Activated T-cell treated with anti-CD3 and anti-CD28 coated beads, Interleukin-2, amount 50 U/mL, for 24 hours (primary cell): Measurements from ENCODE around the gene GUCA2B.

Experiments
- DNase-seq: peaks from one replicate; pipeline ENCODE4 v3.0.0-alpha.2; 2020
- H3K27ac Mint-ChIP-seq: 2 replicates; pipeline ENCODE4 v1.8.0; 2020; ENCODE audit warnings: mild to moderate bottlenecking, mixed read lengths
- H3K27me3 Mint-ChIP-seq: 2 replicates; pipeline ENCODE4 v1.8.0; 2020; ENCODE audit warnings: mixed read lengths
- H3K36me3 Mint-ChIP-seq: 2 replicates; pipeline ENCODE4 v1.8.0; 2020; ENCODE audit warnings: low read depth, mixed read lengths
- H3K4me1 Mint-ChIP-seq: 2 replicates; pipeline ENCODE4 v1.8.0; 2020; ENCODE audit warnings: low read depth, mixed read lengths
- H3K4me3 Mint-ChIP-seq: 2 replicates; pipeline ENCODE4 v1.8.0; 2020; ENCODE audit warnings: mild to moderate bottlenecking, moderate library complexity, mixed read lengths
- H3K9me3 Mint-ChIP-seq: 2 replicates; pipeline ENCODE4 v1.8.0; 2020; ENCODE audit warnings: mixed read lengths

Gene GUCA2B

DNA sequence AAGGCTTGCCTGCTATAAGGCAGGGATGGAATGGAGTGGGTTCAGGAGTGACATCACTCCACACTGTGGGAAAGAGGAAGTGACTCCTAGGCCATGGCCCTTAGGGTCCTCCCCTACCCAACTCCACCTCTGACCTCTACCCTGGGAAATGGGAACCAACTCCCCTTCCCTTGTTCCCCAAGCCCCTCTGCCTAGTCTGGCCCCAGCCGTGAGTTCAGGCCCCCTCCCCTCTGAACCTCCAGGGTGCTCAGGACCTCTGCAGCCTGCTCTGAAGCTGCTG lies 15.1 kb downstream of the GUCA2B start:
- no peak overlapping the region for H3K4me3 Mint-ChIP-seq
- peak; percentile 14 for DNase-seq
- no peaks in the 10 kb centered on the region for H3K27me3 Mint-ChIP-seq
- H3K36me3 Mint-ChIP-seq, result no peaks in the 10 kb centered on the region
- H3K27ac Mint-ChIP-seq, result no peak overlapping the region
- H3K4me1 Mint-ChIP-seq, result no peaks in the 10 kb centered on the region
- no peaks in the 10 kb centered on the region for H3K9me3 Mint-ChIP-seq

DNA sequence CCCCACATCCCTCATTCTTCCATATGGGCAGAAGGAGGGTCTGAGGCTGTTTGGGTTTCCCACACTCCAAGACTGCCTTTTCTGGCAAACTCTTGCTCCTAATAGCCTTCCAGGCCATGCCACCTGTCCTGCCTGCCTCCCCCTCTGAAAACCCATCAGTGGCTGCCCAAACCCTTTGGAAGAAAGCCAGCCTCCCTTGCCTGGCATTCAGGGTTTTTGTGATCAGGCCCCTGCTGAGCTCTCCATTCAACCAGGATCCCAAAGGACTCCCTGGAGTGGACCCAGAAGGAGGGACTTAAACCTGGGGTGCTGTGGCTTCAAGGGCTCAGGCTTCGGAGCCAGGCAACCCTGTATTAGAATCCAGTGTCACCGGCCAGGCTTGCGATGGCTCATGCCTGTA lies 15.6 kb downstream of the GUCA2B start:
- DNase-seq, result no peak
- no peaks in the 10 kb centered on the region for H3K4me1 Mint-ChIP-seq
- H3K27me3 Mint-ChIP-seq, result no peaks in the 10 kb centered on the region
- no peak overlapping the region for H3K4me3 Mint-ChIP-seq
- no peak overlapping the region for H3K27ac Mint-ChIP-seq
- H3K36me3 Mint-ChIP-seq, result no peaks in the 10 kb centered on the region
- H3K9me3 Mint-ChIP-seq, result no peaks in the 10 kb centered on the region

DNA sequence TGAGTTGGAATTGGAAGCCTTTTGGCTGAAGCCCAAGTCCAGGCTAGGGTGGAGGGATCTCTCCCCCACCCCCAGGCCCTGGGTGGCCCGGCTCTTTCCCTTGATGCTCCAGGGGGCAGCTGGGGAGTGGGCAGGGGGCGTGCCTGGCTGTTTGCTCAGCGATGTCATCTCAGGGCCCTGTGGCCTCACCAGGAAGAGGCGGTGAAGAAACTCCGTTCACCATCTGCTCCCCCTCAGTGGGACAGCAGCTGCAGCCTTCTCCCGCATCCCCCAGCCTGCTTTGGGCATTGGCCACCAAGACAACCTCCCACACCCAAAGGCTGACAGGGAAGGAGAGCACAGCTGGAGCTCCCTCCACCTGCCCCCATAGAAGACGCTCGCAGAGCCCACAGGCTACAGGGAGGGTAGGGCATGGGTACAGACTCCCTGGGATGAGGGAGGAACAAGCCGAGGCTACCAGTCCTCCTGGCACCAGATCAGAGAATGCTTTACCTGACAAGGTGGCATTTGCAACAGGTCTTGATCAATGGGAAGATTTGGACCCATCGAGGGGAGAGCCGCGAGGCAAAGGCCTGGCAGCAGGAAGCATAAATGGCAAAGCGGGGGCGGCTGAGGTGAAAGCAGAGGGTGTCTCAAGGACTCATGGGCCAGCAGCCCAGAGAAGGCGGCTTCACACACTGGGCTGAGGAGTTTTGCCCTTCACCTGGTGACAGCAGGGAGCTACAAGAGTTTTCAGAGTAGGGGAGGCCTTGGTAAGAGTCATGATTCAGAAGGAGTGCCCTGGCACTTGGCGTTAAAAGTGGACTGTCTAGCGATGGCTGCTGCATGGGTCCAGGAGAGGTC lies 17.8 kb downstream of the GUCA2B start:
- H3K36me3 Mint-ChIP-seq, result no peaks in the 10 kb centered on the region
- no peaks in the 10 kb centered on the region for H3K9me3 Mint-ChIP-seq
- no peaks in the 10 kb centered on the region for H3K27me3 Mint-ChIP-seq
- no peak overlapping the region for H3K4me3 Mint-ChIP-seq
- H3K27ac Mint-ChIP-seq, result no peak overlapping the region
- no peaks in the 10 kb centered on the region for H3K4me1 Mint-ChIP-seq
- no peak for DNase-seq

DNA sequence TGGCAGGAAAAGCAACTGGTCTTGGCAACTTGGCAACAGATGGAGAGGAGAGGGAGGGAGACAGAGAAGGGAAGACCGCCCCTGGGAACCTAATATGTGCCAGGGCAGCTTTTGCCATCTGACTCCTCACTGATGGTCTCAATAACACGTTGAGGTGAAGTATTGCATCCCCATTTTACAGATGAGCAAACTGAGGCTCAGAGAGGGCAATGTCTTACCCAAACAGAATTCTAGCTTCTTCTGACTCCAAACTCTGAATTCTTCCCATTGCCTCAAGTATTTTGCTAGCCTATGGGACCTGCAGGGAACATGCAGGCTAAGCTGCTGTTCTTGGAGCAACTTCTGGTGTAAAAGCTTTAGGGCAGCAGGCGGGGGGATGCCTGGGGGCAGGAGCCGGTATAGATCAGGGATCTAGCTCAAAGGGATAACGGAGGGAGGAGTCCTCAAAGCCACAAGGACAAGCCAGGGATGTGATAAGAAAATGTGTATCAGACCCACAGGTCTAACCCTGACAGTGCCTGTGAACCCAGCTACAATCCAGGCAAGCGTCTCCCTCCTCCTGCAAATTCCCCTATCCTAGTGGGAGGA lies 18.6 kb downstream of the GUCA2B start:
- peaks cover 1% of the 10 kb centered on the region for H3K36me3 Mint-ChIP-seq
- H3K27ac Mint-ChIP-seq, result no peak overlapping the region
- DNase-seq, result no peak
- no peaks in the 10 kb centered on the region for H3K27me3 Mint-ChIP-seq
- H3K4me1 Mint-ChIP-seq, result no peaks in the 10 kb centered on the region
- H3K9me3 Mint-ChIP-seq, result no peaks in the 10 kb centered on the region
- no peak overlapping the region for H3K4me3 Mint-ChIP-seq

DNA sequence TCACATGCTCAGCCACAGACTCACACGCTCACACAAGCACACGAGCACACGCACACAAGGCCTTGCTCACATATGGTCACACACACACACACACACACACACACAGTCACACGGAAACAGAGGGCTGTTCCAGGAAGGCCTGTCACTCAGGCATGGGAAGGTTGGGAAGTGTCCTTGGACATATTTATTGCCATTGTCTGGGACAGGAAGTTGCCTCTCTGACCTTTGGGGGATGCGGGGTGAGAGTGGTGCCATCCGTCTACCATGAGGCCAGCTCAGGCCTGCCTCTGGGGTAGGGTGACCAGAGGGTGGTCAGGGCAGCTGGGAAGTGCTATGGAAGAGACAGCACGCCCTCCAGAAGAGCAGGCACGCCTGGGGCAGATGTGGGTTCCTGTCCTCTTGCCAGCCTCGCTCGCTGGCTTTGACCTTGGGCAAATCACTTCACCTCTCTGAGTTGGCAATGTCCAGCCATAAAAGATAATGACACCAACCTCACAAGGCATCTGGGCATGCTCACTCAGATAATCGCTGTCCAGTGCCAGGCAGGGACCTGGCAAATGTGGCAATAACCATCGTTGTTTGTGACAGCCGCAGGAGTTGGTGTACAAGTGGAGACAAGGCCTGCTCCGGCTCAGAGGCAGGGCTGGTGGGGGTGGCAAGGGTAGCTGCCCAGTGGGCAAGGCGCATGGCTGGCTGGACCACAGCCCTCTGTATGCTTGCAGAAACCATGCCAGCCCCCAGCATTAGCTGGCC lies 19.3 kb downstream of the GUCA2B start:
- Mint-ChIP-seq H3K9me3 (no peaks in the 10 kb centered on the region), H3K4me3 (no peak overlapping the region), H3K27ac (no peak overlapping the region), H3K36me3 (peaks cover 4% of the 10 kb centered on the region), H3K4me1 (no peaks in the 10 kb centered on the region), H3K27me3 (no peaks in the 10 kb centered on the region)
- DNase-seq, result no peak

DNA sequence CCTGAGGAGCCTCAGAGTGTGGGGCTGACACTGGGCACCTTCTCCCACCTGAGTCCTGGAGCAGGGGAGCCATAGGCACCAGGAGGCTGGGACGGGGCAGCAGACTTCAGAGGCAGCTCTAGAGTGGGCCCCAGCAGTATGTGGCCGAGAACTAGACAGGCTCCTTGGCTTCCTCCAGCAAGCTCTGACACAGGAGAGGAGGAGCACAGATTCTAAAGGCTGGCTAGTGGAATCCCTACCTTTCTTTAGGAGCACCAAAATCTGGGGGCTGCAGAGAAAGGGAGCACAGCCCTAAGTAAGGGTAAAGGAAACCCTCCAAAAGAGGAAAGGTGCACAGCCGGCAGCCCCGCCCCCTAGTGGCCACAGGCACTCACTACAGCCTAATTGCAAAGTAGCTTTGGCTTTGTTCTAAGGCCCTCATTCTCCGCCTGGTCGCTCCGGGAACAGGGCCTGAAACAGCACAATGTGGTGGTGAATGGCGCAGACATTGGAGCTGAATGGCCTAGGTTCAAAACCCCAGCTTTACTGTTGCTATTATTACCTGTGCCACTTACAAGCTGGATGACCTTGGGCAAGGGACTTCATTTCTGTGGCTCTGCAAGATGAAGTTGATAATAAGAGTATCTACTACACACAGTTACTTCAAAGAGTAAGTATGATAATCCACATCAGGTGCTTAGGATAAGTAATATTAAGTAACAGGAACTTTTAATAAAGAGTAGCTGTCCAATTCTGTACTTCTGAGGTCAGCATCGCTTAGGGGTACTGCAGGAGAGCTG lies 20.1 kb downstream of the GUCA2B start:
- Mint-ChIP-seq H3K27ac (no peak overlapping the region), H3K36me3 (peaks cover 12% of the 10 kb centered on the region), H3K9me3 (no peaks in the 10 kb centered on the region), H3K4me3 (no peak overlapping the region), H3K4me1 (no peaks in the 10 kb centered on the region), H3K27me3 (no peaks in the 10 kb centered on the region)
- DNase-seq, result peak; percentile 80

DNA sequence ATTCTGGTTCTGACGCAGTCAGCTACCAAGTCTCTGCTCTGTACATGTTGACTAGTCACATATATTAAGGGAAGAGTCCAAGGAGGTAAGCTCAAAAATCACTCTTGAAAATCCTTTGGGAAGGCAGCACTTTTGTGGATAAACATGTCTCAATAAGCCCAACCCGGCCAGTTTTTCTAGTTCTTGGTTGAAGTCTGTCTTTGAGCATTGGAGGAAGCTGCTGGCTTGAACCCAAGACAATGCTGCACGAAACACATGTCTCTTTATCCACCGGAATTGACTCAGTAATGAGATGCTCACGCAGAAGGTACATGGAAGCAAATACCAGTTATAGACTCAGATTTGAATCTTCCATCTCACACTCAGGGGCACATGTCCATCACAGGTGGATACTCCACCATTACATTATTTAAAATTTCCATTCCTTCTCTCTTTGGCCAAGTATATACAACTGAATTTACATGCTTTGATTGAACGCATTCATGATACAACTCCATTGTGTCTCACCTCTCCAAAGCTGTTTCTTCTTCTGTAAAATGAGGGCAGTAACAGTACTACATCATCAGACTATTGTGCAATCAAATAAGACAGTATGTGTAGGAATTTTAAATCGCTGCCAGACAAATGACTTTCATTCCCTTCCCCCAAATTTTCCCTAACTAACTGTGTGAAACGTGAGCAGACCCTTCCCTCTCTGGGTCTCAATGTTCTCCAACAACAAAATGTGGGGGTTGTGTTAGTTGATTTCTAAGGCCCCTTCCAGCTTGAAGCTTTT lies 20.9 kb downstream of the GUCA2B start:
- H3K4me3 Mint-ChIP-seq, result no peak overlapping the region
- no peak for DNase-seq
- H3K27me3 Mint-ChIP-seq, result no peaks in the 10 kb centered on the region
- peaks cover 17% of the 10 kb centered on the region for H3K36me3 Mint-ChIP-seq
- H3K4me1 Mint-ChIP-seq, result no peaks in the 10 kb centered on the region
- no peaks in the 10 kb centered on the region for H3K9me3 Mint-ChIP-seq
- H3K27ac Mint-ChIP-seq, result no peak overlapping the region

DNA sequence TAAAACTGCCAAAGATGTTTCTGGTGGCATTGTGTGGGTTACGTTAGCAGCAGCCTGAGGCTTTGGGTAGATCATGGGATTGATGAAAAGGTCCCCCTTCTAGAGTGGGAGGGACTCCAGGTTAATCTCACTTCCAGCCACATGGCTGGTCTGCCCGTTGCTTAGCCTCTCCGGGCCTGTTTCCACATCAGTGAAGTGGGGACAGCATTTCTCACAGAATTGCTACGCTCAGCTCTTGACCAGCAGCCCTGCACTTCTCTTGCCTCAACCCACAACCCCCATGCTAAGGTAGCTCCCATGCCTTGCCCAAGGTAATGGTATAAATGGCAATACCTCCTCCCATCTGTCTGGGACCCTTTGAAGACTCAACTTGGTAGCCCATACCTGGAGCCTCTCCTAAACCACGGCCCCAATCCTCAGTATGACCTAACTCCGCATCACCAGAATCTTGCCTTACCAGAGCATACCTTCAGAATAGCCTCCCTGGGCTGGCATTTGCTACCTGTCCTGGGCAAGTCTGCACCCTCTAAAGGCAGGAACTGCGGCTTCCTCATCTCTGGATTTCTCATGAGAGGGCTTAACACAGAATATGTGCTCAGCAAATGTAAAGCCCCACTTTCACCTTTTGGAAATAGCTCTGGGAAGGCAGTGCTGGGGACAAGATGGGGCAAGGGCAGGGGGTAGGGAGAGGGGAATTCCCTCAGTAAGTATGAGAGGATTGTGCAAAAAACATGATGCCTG lies 22.3 kb downstream of the GUCA2B start:
- H3K4me1 Mint-ChIP-seq, result no peaks in the 10 kb centered on the region
- H3K36me3 Mint-ChIP-seq, result peaks cover 30% of the 10 kb centered on the region
- no peaks in the 10 kb centered on the region for H3K9me3 Mint-ChIP-seq
- H3K27me3 Mint-ChIP-seq, result no peaks in the 10 kb centered on the region
- H3K27ac Mint-ChIP-seq, result no peak overlapping the region
- no peak overlapping the region for H3K4me3 Mint-ChIP-seq
- no peak for DNase-seq

DNA sequence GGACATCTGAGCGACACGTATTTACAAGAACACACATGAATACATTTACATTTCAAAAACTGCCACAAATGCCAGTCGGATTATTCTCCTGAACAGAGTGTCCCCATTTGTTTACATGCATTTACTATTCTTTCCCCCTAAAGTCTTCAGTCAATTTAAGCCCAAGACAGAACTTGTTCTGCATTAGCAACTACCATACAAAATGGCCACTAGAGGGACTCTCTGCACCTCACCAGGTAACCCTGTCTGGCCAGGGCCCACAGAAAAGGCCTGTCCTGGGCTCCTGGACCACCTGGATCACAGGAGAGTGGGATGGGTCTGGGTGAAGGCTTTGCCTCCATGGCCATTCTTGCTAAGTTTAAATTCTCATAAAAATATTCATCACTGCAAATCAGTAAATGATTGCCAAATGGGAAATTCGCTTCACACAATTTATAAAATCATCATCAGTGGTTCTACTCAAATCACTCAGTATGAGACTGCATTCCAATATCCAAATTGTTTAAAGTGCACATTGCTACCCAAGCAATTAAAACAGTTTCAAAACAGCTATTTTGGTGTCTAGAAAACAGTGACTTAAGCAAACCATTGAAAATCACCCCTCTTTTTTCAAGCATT lies 23.8 kb downstream of the GUCA2B start:
- DNase-seq, result no peak
- peaks cover 44% of the 10 kb centered on the region for H3K36me3 Mint-ChIP-seq
- H3K4me3 Mint-ChIP-seq, result no peak overlapping the region
- H3K27me3 Mint-ChIP-seq, result no peaks in the 10 kb centered on the region
- no peaks in the 10 kb centered on the region for H3K9me3 Mint-ChIP-seq
- H3K27ac Mint-ChIP-seq, result no peak overlapping the region
- H3K4me1 Mint-ChIP-seq, result no peaks in the 10 kb centered on the region

DNA sequence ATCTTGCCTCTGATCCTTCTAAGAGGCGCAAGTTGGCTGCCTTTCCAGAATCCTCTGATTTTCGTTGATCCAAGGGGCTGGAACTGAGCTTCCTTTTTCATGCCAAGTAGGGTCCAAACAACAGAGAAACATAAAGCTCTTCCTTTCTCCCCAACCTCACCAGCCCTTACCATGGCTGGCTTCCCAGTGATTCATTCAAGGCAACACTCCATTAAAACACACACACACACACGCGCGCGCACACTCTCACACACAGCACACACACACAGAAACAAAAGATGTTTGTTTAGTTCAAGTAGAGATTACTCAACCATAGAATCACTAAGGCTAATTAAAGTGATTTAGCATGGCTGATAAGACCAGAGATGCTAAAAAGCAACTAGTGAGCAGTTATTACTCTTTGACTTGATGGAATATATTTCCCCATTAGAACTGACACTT lies 24.4 kb downstream of the GUCA2B start:
- Mint-ChIP-seq H3K36me3 (peaks cover 49% of the 10 kb centered on the region), H3K9me3 (no peaks in the 10 kb centered on the region), H3K27ac (no peak overlapping the region), H3K4me1 (no peaks in the 10 kb centered on the region), H3K4me3 (no peak overlapping the region), H3K27me3 (no peaks in the 10 kb centered on the region)
- DNase-seq, result no peak

DNA sequence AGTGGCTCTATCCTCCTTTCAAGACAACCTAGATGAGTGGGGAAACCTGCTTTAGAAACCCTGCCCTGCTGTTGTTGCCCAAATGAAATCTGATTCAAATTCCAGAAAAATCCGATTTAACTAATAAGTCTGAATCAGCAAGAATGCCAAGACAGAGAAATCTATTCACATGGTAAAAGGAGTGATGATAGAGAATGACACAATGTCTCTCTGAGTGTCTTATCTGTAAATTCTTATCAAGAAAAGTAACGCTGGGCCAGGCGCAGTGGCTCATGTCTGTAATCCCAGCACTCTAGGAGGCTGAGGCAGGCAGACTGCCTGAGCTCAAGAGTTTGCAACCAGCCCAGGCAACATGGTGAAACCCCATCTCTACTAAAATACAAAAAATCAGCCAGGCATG lies 25.0 kb downstream of the GUCA2B start:
- H3K27me3 Mint-ChIP-seq, result no peaks in the 10 kb centered on the region
- H3K4me3 Mint-ChIP-seq, result no peak overlapping the region
- H3K27ac Mint-ChIP-seq, result no peak overlapping the region
- no peak for DNase-seq
- peaks cover 53% of the 10 kb centered on the region for H3K36me3 Mint-ChIP-seq
- no peaks in the 10 kb centered on the region for H3K4me1 Mint-ChIP-seq
- H3K9me3 Mint-ChIP-seq, result no peaks in the 10 kb centered on the region

DNA sequence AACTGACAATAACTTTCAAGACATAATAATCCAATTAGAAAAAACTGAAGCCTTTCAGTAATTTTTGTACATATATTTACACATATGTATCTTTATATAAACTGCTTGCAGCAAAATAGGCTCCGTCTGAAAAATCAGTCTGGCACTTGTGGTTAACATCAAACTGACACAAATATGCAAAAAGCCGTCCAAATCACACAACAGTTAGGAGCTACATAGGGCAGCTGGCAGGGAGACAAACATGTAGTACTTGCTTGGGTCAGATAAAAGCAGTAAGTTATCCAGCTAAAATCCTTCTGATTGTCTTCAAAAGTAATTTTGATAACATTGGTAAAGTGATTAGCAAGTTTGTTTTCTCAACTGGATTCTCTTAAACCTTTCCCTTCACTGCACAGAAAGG lies 26.1 kb downstream of the GUCA2B start:
- no peak for DNase-seq
- Mint-ChIP-seq H3K4me1 (no peaks in the 10 kb centered on the region), H3K27me3 (no peaks in the 10 kb centered on the region), H3K36me3 (peaks cover 60% of the 10 kb centered on the region), H3K9me3 (no peaks in the 10 kb centered on the region), H3K27ac (no peak overlapping the region), H3K4me3 (no peak overlapping the region)

DNA sequence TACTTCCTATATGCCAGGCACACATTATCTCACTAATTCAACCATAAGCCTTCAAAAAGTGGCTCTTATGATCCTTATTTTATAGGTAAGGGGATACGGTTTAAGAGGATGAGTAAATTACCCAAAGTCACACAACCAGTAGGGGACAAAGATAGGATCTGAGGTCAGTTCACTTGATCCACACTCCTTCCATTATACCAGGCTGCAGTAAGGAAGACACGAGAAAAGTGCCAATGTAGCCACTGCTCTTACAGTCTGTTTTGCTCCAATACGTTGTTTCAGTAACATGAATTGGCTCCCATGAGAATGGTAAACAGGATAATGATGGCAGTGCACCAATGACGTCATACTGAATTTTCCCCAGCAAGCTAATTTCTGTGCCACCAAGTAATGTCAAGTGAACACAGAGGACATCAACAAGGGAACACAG lies 26.7 kb downstream of the GUCA2B start:
- Mint-ChIP-seq H3K27ac (peak overlapping the region; percentile 57), H3K4me3 (no peak overlapping the region), H3K36me3 (peaks cover 65% of the 10 kb centered on the region), H3K4me1 (no peaks in the 10 kb centered on the region), H3K27me3 (no peaks in the 10 kb centered on the region), H3K9me3 (no peaks in the 10 kb centered on the region)
- DNase-seq, result no peak
